Activated CD4-positive, alpha-beta memory T cell treated with anti-CD3 and anti-CD28 coated beads for 36 hours (primary cell): Measurements from ENCODE around the gene CAPN1. TPM values are rescaled to one million over a fixed set of nuclear protein-coding genes. Genes with fewer than 3 reads are reported as not detected.

Source experiments
- CTCF ChIA-PET: fragments of 350-600 bp; sonication (Branson Sonifier 250); formaldehyde crosslinking; loops from one replicate; lab custom pipeline; 2021; ENCODE audit warnings: antibody characterized with exemption, inconsistent platforms; lab: Charles Lee
- POLR2A ChIA-PET: fragments of 350-600 bp; sonication (Branson Sonifier 250); formaldehyde crosslinking; loops from one replicate; lab custom pipeline; 2021; ENCODE audit warnings: antibody characterized with exemption; lab: Charles Lee
- DNase-seq: peaks from one replicate; pipeline ENCODE4 v3.0.0-alpha.2; 2020
- H3K27ac Mint-ChIP-seq: one replicate; pipeline ENCODE4 v1.8.0; 2021; ENCODE audit warnings: mixed read lengths
- H3K27me3 Mint-ChIP-seq: one replicate; pipeline ENCODE4 v1.8.0; 2021; ENCODE audit warnings: mixed read lengths
- H3K36me3 Mint-ChIP-seq: one replicate; pipeline ENCODE4 v1.8.0; 2021; ENCODE audit warnings: mixed read lengths
- H3K4me1 Mint-ChIP-seq: one replicate; pipeline ENCODE4 v1.8.0; 2021; ENCODE audit warnings: low read depth, mixed read lengths
- H3K4me3 Mint-ChIP-seq: one replicate; pipeline ENCODE4 v1.8.0; 2021; ENCODE audit warnings: mild to moderate bottlenecking, mixed read lengths
- H3K9me3 Mint-ChIP-seq: one replicate; pipeline ENCODE4 v1.8.0; 2021; ENCODE audit warnings: mixed read lengths
- intact Hi-C: fragments of 100-400 bp; cut with micrococcal nuclease; formaldehyde crosslinking; loops from one replicate; pipeline ENCODE4 v1.15.1; 2023
- total RNA-seq, 2 experiments: library from RNA; stranded (reverse); gene quantifications; one replicate each; pipeline ENCODE4 v1.2.3, GENCODE V29; 2021

Gene CAPN1
- total RNA-seq, result 100 to 1,000 TPM; 111 to 116 TPM

GRCh38 chr11:65181569-65182257 is at the start of gene CAPN1:
Gene CAPN1, plus strand, starts transcription at chr11:65181928. Its CDS starts 774 bp downstream, at chr11:65182702.
- no peaks in the 10 kb centered on the region for H3K27me3 Mint-ChIP-seq
- DNase-seq, result peak; percentile 90
- intact Hi-C loops, result loop anchor here (1.0 to 2.0 kb wide), 3 partner anchors 46 to 80 kb away; partner anchors contain the start of genes POLA2 and TM7SF2
- H3K4me1 Mint-ChIP-seq, result peaks cover 20% of the 10 kb centered on the region
- ChIA-PET CTCF (interaction anchor here (0.6 to 3.6 kb wide), 14 partner anchors 9 to 134 kb away, joined by 3 to 18 read pairs (median 5); partner anchors contain the start of genes CDC42EP2 and TM7SF2), POLR2A (interaction anchor here (0.9 to 2.8 kb wide), 11 partner anchors 9 to 152 kb away, joined by 3 to 16 read pairs (median 4); partner anchors contain the start of genes DPF2, FAU, MRPL49 and POLA2)
- no peaks in the 10 kb centered on the region for H3K9me3 Mint-ChIP-seq
- H3K27ac Mint-ChIP-seq, result peak within 1 kb of the TSS; percentile 74
- peaks cover 10% of the 10 kb centered on the region for H3K36me3 Mint-ChIP-seq
- peak within 1 kb of the TSS; percentile 87 for H3K4me3 Mint-ChIP-seq

GRCh38 chr11:65132238-65132987 is 49.3 kb upstream of the CAPN1 start:
- CTCF ChIA-PET, result interaction anchor here (0.9 to 4.1 kb wide), 5 partner anchors 11 to 100 kb away, joined by 3 to 24 read pairs (median 5); partner anchors contain the start of genes FAU, MRPL49 and TM7SF2
- peaks cover 31% of the 10 kb centered on the region for H3K4me1 Mint-ChIP-seq
- no peaks in the 10 kb centered on the region for H3K9me3 Mint-ChIP-seq
- POLR2A ChIA-PET, result interaction anchor here (0.7 to 1.7 kb wide), 4 partner anchors 10 to 96 kb away, joined by 3 to 8 read pairs (median 4); partner anchors contain the start of genes FAU, MRPL49 and ZNHIT2
- peaks cover 9% of the 10 kb centered on the region for H3K36me3 Mint-ChIP-seq
- intact Hi-C loops, result loop anchor here (10.0 kb wide), 1 partner anchor 132 kb away; the partner anchor contains the start of gene POLA2
- peak overlapping the region; percentile 99 for H3K27ac Mint-ChIP-seq
- DNase-seq, result no peak
- H3K27me3 Mint-ChIP-seq, result no peaks in the 10 kb centered on the region
- peak overlapping the region; percentile 99 for H3K4me3 Mint-ChIP-seq

DNA sequence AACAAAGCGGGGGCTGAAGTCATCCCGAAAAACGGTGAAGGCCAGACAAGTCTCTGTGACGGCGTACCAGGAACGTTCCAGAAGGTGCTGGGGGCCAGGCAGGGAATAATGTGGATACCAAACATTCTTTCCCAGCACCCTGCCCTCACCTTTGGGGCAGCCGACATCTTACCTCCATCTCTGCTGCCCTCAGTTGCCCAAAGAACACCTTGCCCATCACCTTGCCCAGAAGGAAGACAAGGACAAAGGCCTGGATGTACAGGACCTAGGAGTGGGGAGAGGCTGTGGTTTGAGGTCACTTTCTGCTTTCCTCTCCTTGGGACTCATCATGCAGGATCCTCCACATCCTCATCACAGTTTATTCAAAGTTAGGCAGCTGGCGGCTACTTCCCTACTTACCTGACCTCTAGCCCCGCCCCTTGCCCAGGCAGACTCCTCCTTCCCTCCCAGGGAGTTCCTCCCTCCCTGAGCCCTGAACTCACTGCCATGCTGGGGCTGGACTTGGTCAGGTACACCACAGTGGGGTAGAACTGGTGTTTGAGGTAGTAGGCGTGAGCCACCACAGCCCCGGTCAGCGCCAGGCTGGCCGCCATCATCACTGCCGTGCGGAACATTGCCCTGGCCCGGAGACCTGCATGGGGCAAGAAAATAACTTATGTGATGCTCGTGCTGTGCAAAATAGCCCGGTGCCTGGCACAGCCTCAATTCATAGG is 48.6 kb upstream of the CAPN1 start:
- ChIA-PET CTCF (interaction anchor here (1.3 to 4.1 kb wide), 3 partner anchors 9 to 22 kb away, joined by 4 to 24 read pairs (median 8); partner anchors contain the start of genes TM7SF2 and ZNHIT2), POLR2A (interaction anchor here (0.7 to 2.9 kb wide), 4 partner anchors 12 to 95 kb away, joined by 3 to 32 read pairs (median 6); partner anchors contain the start of genes CAPN1, FAU, MRPL49 and TM7SF2)
- H3K27ac Mint-ChIP-seq, result peak overlapping the region; percentile 99
- H3K4me3 Mint-ChIP-seq, result peak overlapping the region; percentile 99
- no peaks in the 10 kb centered on the region for H3K27me3 Mint-ChIP-seq
- peak; percentile 80 for DNase-seq
- H3K36me3 Mint-ChIP-seq, result peaks cover 9% of the 10 kb centered on the region
- intact Hi-C loops, result loop anchor here (1.0 to 10.0 kb wide), 2 partner anchors 37 to 132 kb away; partner anchors contain the start of genes POLA2 and VPS51
- peaks cover 31% of the 10 kb centered on the region for H3K4me1 Mint-ChIP-seq
- H3K9me3 Mint-ChIP-seq, result no peaks in the 10 kb centered on the region

GRCh38 chr11:65133724-65134123 is 48.0 kb upstream of the CAPN1 start:
- intact Hi-C loops, result loop anchor here (1.0 to 10.0 kb wide), 5 partner anchors 11 to 131 kb away; partner anchors contain the start of genes CDCA5, FAU, MRPL49 and POLA2
- Mint-ChIP-seq H3K27me3 (no peaks in the 10 kb centered on the region), H3K4me1 (peaks cover 31% of the 10 kb centered on the region), H3K27ac (peak overlapping the region; percentile 99), H3K4me3 (peak overlapping the region; percentile 99), H3K36me3 (peaks cover 9% of the 10 kb centered on the region), H3K9me3 (no peaks in the 10 kb centered on the region)
- ChIA-PET CTCF (interaction anchor here (1.3 to 4.1 kb wide), 3 partner anchors 9 to 22 kb away, joined by 4 to 24 read pairs (median 8); partner anchors contain the start of genes TM7SF2 and ZNHIT2), POLR2A (interaction anchor here (1.0 to 2.9 kb wide), 4 partner anchors 12 to 128 kb away, joined by 6 to 32 read pairs (median 10); partner anchors contain the start of genes CAPN1, FAU, MRPL49 and POLA2)
- no peak for DNase-seq

- POLR2A ChIA-PET, result interaction anchor here (1.0 to 2.9 kb wide), 17 partner anchors 8 to 338 kb away, joined by 3 to 32 read pairs (median 5); partner anchors contain the start of genes CAPN1, FAU, MRPL49 and POLA2
- CTCF ChIA-PET, result interaction anchor here (1.3 to 4.1 kb wide), 7 partner anchors 10 to 196 kb away, joined by 4 to 24 read pairs (median 7); partner anchors contain the start of genes CAPN1, FAU, MRPL49 and TM7SF2
- DNase-seq, result peak; percentile 94
- H3K4me3 Mint-ChIP-seq, result peak within 1 kb of the TSS; percentile 99
- intact Hi-C loops, result loop anchor here (1.0 to 10.0 kb wide), 4 partner anchors 12 to 130 kb away; partner anchors contain the start of genes CDCA5, FAU, MRPL49 and POLA2
- peak within 1 kb of the TSS; percentile 99 for H3K27ac Mint-ChIP-seq
- H3K9me3 Mint-ChIP-seq, result no peaks in the 10 kb centered on the region
- no peaks in the 10 kb centered on the region for H3K27me3 Mint-ChIP-seq
- peaks cover 31% of the 10 kb centered on the region for H3K4me1 Mint-ChIP-seq
- H3K36me3 Mint-ChIP-seq, result peaks cover 9% of the 10 kb centered on the region
These were observed 47.3 kb upstream of the CAPN1 start, which contains the start of gene SYVN1 for GRCh38 chr11:65134240-65134951. Gene SYVN1, minus strand, starts transcription at chr11:65134519. Its CDS starts 918 bp downstream, at chr11:65133601.

DNA sequence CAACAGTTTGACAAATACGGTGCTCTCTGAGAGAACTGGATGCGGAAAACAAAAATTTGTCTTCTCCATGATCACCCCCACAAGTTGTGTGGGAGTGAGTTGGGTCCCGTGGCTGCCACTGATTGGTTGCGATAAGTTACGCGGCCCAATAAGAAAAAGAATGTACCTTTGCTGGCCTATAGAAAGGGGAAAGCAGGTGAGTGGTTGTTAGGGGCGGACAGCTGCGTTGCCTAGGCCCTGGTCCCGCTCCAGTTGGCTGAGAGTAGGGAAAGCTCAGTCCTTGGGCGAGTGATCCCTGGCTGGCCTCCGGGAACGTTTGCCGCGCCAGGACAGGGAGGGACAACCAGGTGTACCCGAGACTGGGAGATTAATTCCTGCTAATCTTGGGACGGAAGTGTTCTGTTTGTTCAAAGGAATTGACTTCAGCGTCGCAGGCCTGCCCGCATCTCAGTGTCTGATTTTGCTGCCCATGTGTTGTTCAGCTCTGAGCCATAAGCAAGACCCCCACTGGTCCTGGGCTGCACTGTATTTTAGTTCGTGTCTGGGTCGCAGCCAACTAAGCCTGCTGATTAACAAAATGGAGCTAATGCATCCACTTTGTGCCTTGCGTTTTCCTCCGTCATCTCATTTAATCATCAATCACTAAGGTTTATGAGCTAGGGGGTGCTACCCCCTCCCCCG is 46.6 kb upstream of the CAPN1 start:
- CTCF ChIA-PET, result interaction anchor here (0.7 to 4.1 kb wide), 11 partner anchors 13 to 291 kb away, joined by 3 to 24 read pairs (median 5); partner anchors contain the start of genes CAPN1, CDC42BPG, CDC42EP2 and FAU
- H3K4me1 Mint-ChIP-seq, result peaks cover 31% of the 10 kb centered on the region
- peaks cover 9% of the 10 kb centered on the region for H3K36me3 Mint-ChIP-seq
- POLR2A ChIA-PET, result interaction anchor here (1.0 to 2.9 kb wide), 16 partner anchors 8 to 337 kb away, joined by 3 to 32 read pairs (median 5); partner anchors contain the start of genes CAPN1, FAU, MRPL49 and POLA2
- intact Hi-C loops, result loop anchor here (1.0 to 10.0 kb wide), 5 partner anchors 13 to 130 kb away; partner anchors contain the start of genes CAPN1, CDCA5, FAU and MRPL49
- H3K4me3 Mint-ChIP-seq, result peak overlapping the region; percentile 99
- DNase-seq, result peak; percentile 91
- no peaks in the 10 kb centered on the region for H3K9me3 Mint-ChIP-seq
- H3K27ac Mint-ChIP-seq, result peak overlapping the region; percentile 99
- no peaks in the 10 kb centered on the region for H3K27me3 Mint-ChIP-seq

DNA sequence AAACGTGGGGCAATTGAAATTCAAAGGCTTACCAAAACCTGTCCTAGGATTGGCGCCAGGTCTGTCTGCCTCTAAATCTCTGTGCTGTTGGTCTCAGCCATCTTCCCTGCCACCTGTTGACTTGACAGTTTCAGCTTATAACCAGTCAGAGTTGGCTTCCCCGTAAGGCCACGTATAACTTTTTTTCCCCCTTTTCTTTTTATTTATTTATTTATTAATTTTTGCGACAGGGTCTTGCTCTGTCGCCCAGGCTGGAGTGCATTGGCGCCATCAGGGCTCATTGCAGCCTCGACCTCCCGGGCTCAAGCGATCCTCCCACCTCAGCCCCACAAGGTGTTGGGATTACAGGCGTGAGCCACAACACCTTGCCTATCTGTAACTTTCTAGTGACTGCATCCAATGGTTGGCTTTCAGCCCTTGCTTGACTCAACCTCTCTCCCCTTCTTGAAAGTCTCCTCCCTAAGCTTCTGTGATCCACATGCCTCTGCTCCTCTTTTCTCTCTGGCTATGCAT is 46.0 kb upstream of the CAPN1 start:
- Mint-ChIP-seq H3K27ac (peak overlapping the region; percentile 99), H3K27me3 (no peaks in the 10 kb centered on the region), H3K4me3 (peak overlapping the region; percentile 99), H3K36me3 (peaks cover 9% of the 10 kb centered on the region), H3K4me1 (peaks cover 31% of the 10 kb centered on the region), H3K9me3 (no peaks in the 10 kb centered on the region)
- ChIA-PET POLR2A (interaction anchor here (1.0 to 2.9 kb wide), 16 partner anchors 9 to 336 kb away, joined by 3 to 32 read pairs (median 5); partner anchors contain the start of genes CAPN1, FAU, MRPL49 and POLA2), CTCF (interaction anchor here (0.7 to 4.1 kb wide), 10 partner anchors 14 to 292 kb away, joined by 3 to 24 read pairs (median 4); partner anchors contain the start of genes CAPN1, CDC42BPG, CDC42EP2 and FAU)
- DNase-seq, result no peak
- intact Hi-C loops, result loop anchor here (1.0 to 10.0 kb wide), 3 partner anchors 19 to 129 kb away; partner anchors contain the start of genes CAPN1, POLA2 and ZNHIT2

- CTCF ChIA-PET, result interaction anchor here (1.1 to 4.1 kb wide), 5 partner anchors 15 to 45 kb away, joined by 3 to 24 read pairs (median 7); partner anchors contain the start of genes CAPN1, FAU, MRPL49 and TM7SF2
- Mint-ChIP-seq H3K4me3 (peak overlapping the region; percentile 54), H3K36me3 (peaks cover 4% of the 10 kb centered on the region), H3K4me1 (peaks cover 28% of the 10 kb centered on the region), H3K27ac (peak overlapping the region; percentile 99), H3K9me3 (no peaks in the 10 kb centered on the region), H3K27me3 (no peaks in the 10 kb centered on the region)
- DNase-seq, result no peak
- intact Hi-C loops, result loop anchor here (10.0 kb wide), 1 partner anchor 128 kb away; the partner anchor contains the start of gene POLA2
- POLR2A ChIA-PET, result interaction anchor here (0.6 to 2.8 kb wide), 4 partner anchors 7 to 126 kb away, joined by 3 to 16 read pairs (median 9); partner anchors contain the start of genes CAPN1, FAU, MRPL49 and POLA2
These were observed 45.1 kb upstream of the CAPN1 start for GRCh38 chr11:65136515-65137096.
